Activated naive CD8-positive, alpha-beta T cell treated with anti-CD3 and anti-CD28 coated beads, Interleukin-2, amount 10 ng/mL, durations not matched to agents 7 days and 5 days (primary cell): ENCODE results near the gene OVOL2. TPM values are rescaled to one million over a fixed set of nuclear protein-coding genes. Genes with fewer than 3 reads are reported as not detected.

ENCODE experiments used
- ATAC-seq: fragments of 150-1000 bp; cut with Tn5 transposase; one replicate; pipeline ENCODE4 v1.10.0; 2021; ENCODE audit warnings: low read depth, moderate library complexity
- POLR2A ChIA-PET: fragments of 350-600 bp; sonication (Branson Sonifier 250); formaldehyde crosslinking; loops from one replicate; lab custom pipeline; 2021; ENCODE audit warnings: antibody characterized with exemption; lab: Charles Lee
- DNase-seq: peaks from one replicate; pipeline ENCODE4 v3.0.0; 2021
- H3K27ac Mint-ChIP-seq: one replicate; pipeline ENCODE4 v1.8.0; 2022; ENCODE audit warnings: mild to moderate bottlenecking, mixed read lengths
- H3K27me3 Mint-ChIP-seq: one replicate; pipeline ENCODE4 v1.8.0; 2022; ENCODE audit warnings: mild to moderate bottlenecking, moderate library complexity, mixed read lengths
- H3K36me3 Mint-ChIP-seq: one replicate; pipeline ENCODE4 v1.8.0; 2021; ENCODE audit warnings: mild to moderate bottlenecking, mixed read lengths
- H3K4me1 Mint-ChIP-seq: one replicate; pipeline ENCODE4 v1.8.0; 2021; ENCODE audit warnings: mixed read lengths
- H3K4me3 Mint-ChIP-seq: one replicate; pipeline ENCODE4 v1.8.0; 2022; ENCODE audit warnings: mild to moderate bottlenecking, moderate library complexity, mixed read lengths
- H3K9me3 Mint-ChIP-seq: one replicate; pipeline ENCODE4 v1.8.0; 2021; ENCODE audit warnings: mixed read lengths
- total RNA-seq, 2 experiments: library from RNA; stranded (reverse); gene quantifications; one replicate each; pipeline ENCODE4 v1.2.3, GENCODE V29; 2021

The OVOL2 gene
- total RNA-seq, 2 experiments from 2014 or later = not detected

GRCh38 chr20:17999566-17999965 lies 58.1 kb downstream of the OVOL2 start:
- H3K9me3 Mint-ChIP-seq = no peaks in the 10 kb centered on the region
- peaks cover 6% of the 10 kb centered on the region for H3K27me3 Mint-ChIP-seq
- POLR2A ChIA-PET = no interaction called here
- H3K4me3 Mint-ChIP-seq = no peak overlapping the region
- DNase-seq = no peak
- no peak overlapping the region for H3K27ac Mint-ChIP-seq
- no peak for ATAC-seq
- H3K36me3 Mint-ChIP-seq = no peaks in the 10 kb centered on the region
- H3K4me1 Mint-ChIP-seq = peaks cover 11% of the 10 kb centered on the region

- H3K4me1 Mint-ChIP-seq = peaks cover 13% of the 10 kb centered on the region
- H3K27me3 Mint-ChIP-seq = peaks cover 6% of the 10 kb centered on the region
- no peak for DNase-seq
- POLR2A ChIA-PET = interaction anchor here (1.1 kb wide), 1 partner anchor 29 kb away, joined by 3 read pairs; no protein-coding TSS in a partner anchor
- H3K4me3 Mint-ChIP-seq = no peak overlapping the region
- no peak overlapping the region for H3K27ac Mint-ChIP-seq
- H3K36me3 Mint-ChIP-seq = peaks cover 1% of the 10 kb centered on the region
- ATAC-seq = no peak
- no peaks in the 10 kb centered on the region for H3K9me3 Mint-ChIP-seq
These were observed 59.3 kb downstream of the OVOL2 start for GRCh38 chr20:17998446-17998845.

GRCh38 chr20:17995967-17996819 lies 61.5 kb downstream of the OVOL2 start:
- POLR2A ChIA-PET = interaction anchor here (0.6 to 1.7 kb wide), 4 partner anchors 28 to 385 kb away, joined by 3 to 6 read pairs (median 4); no protein-coding TSS in a partner anchor
- Mint-ChIP-seq H3K36me3 (peaks cover 1% of the 10 kb centered on the region), H3K4me1 (peaks cover 25% of the 10 kb centered on the region), H3K4me3 (no peak overlapping the region), H3K27ac (no peak overlapping the region), H3K9me3 (no peaks in the 10 kb centered on the region), H3K27me3 (peaks cover 6% of the 10 kb centered on the region)
- peak; percentile 51 for ATAC-seq
- no peak for DNase-seq

- H3K27ac Mint-ChIP-seq = peak overlapping the region; percentile 1
- no peak for DNase-seq
- no peaks in the 10 kb centered on the region for H3K9me3 Mint-ChIP-seq
- peaks cover 4% of the 10 kb centered on the region for H3K27me3 Mint-ChIP-seq
- ATAC-seq = no peak
- H3K36me3 Mint-ChIP-seq = peaks cover 9% of the 10 kb centered on the region
- POLR2A ChIA-PET = interaction anchor here (0.8 kb wide), 1 partner anchor 26 kb away, joined by 3 read pairs; no protein-coding TSS in a partner anchor
- H3K4me1 Mint-ChIP-seq = peaks cover 28% of the 10 kb centered on the region
- no peak overlapping the region for H3K4me3 Mint-ChIP-seq
These were observed 64.2 kb downstream of the OVOL2 start for GRCh38 chr20:17993546-17993945.

- POLR2A ChIA-PET = interaction anchor here (0.7 to 1.5 kb wide), 3 partner anchors 22 to 376 kb away, joined by 3 to 6 read pairs (median 5); no protein-coding TSS in a partner anchor
- DNase-seq (no peak), ATAC-seq (peak; percentile 32)
- Mint-ChIP-seq H3K4me3 (peak overlapping the region; percentile 6), H3K4me1 (peaks cover 33% of the 10 kb centered on the region), H3K9me3 (no peaks in the 10 kb centered on the region), H3K36me3 (peaks cover 12% of the 10 kb centered on the region), H3K27ac (peak overlapping the region; percentile 55), H3K27me3 (no peaks in the 10 kb centered on the region)
These were observed 64.7 kb downstream of the OVOL2 start for GRCh38 chr20:17992847-17993513.

GRCh38 chr20:17992224-17992637 lies 65.5 kb downstream of the OVOL2 start:
- DNase-seq = no peak
- Mint-ChIP-seq H3K4me3 (peak overlapping the region; percentile 20), H3K9me3 (no peaks in the 10 kb centered on the region), H3K4me1 (peaks cover 35% of the 10 kb centered on the region), H3K36me3 (peaks cover 17% of the 10 kb centered on the region), H3K27ac (no peak overlapping the region), H3K27me3 (no peaks in the 10 kb centered on the region)
- POLR2A ChIA-PET = interaction anchor here (1.5 kb wide), 1 partner anchor 21 kb away, joined by 6 read pairs; no protein-coding TSS in a partner anchor
- no peak for ATAC-seq

- DNase-seq = no peak
- Mint-ChIP-seq H3K4me1 (peaks cover 28% of the 10 kb centered on the region), H3K4me3 (no peak overlapping the region), H3K36me3 (peaks cover 20% of the 10 kb centered on the region), H3K27me3 (no peaks in the 10 kb centered on the region), H3K9me3 (no peaks in the 10 kb centered on the region), H3K27ac (no peak overlapping the region)
- POLR2A ChIA-PET = no interaction called here
- no peak for ATAC-seq
These were observed 67.3 kb downstream of the OVOL2 start for GRCh38 chr20:17990278-17990972.

- Mint-ChIP-seq H3K36me3 (peaks cover 25% of the 10 kb centered on the region), H3K4me3 (peak overlapping the region; percentile 31), H3K4me1 (peaks cover 28% of the 10 kb centered on the region), H3K9me3 (no peaks in the 10 kb centered on the region), H3K27me3 (no peaks in the 10 kb centered on the region), H3K27ac (no peak overlapping the region)
- ATAC-seq (peak; percentile 70), DNase-seq (no peak)
- POLR2A ChIA-PET = interaction anchor here (0.6 to 2.0 kb wide), 5 partner anchors 18 to 103 kb away, joined by 3 to 9 read pairs (median 3); no protein-coding TSS in a partner anchor
These were observed 69.7 kb downstream of the OVOL2 start for GRCh38 chr20:17987988-17988387.

GRCh38 chr20:17985388-17986018 lies 72.2 kb downstream of the OVOL2 start:
- no peak for DNase-seq
- POLR2A ChIA-PET = interaction anchor here (0.9 kb wide), 1 partner anchor 16 kb away, joined by 3 read pairs; the partner anchor contains the start of gene MGME1
- H3K4me1 Mint-ChIP-seq = peaks cover 20% of the 10 kb centered on the region
- no peak for ATAC-seq
- H3K27me3 Mint-ChIP-seq = no peaks in the 10 kb centered on the region
- H3K36me3 Mint-ChIP-seq = peaks cover 29% of the 10 kb centered on the region
- no peak overlapping the region for H3K4me3 Mint-ChIP-seq
- H3K27ac Mint-ChIP-seq = no peak overlapping the region
- H3K9me3 Mint-ChIP-seq = no peaks in the 10 kb centered on the region

- DNase-seq (no peak), ATAC-seq (no peak)
- Mint-ChIP-seq H3K9me3 (no peaks in the 10 kb centered on the region), H3K4me1 (peaks cover 28% of the 10 kb centered on the region), H3K27me3 (no peaks in the 10 kb centered on the region), H3K27ac (no peak overlapping the region), H3K4me3 (no peak overlapping the region), H3K36me3 (peaks cover 39% of the 10 kb centered on the region)
- POLR2A ChIA-PET = no interaction called here
These were observed 81.4 kb downstream of the OVOL2 start for GRCh38 chr20:17976305-17976704.
